NCI-H128 (cell line): ENCODE data around the gene UBN2.

ENCODE experiments used
- DNase-seq: peaks from one replicate; lab custom pipeline; 2025; ENCODE audit not compliant: unreplicated experiment; lab: John Stamatoyannopoulos, UW

UBN2 gene

DNA sequence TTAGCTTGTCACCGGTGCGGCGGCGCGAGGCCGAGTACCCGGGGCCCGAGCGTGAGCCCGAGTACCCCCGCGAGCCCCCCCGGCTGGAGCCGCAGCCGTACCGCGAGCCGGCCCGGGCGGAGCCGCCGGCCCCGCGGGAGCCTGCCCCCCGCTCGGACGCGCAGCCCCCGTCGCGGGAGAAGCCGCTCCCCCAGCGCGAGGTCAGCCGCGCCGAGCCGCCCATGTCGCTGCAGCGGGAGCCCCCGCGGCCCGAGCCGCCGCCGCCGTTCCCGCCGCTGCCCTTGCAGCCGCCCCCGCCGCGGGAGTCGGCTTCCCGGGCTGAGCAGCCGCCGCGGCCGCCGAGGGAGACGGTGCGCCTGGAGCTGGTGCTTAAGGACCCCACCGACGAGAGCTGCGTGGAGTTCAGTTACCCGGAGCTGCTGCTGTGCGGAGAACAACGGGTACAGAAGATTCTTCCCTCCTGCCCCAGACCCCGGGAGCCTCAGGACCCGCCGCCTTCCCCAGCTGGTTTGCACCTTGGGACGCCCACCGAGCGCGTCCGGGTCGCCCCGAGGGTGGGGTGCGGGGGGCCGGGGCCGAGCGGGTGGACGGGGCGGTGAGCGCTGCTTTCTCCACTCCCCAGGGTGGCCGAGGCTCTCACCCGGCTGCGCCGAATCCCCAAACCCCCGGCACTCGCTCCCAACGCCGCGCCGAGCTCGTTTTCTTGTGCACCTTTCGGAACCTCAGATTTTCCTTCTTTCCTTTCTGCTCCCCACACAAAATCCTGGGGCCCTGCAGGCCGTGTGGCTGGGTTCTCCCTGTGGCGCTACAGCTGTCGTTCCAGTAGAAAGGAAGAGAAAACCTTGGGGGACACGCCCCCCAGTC, 708 bp downstream of the UBN2 start:
- peak; percentile 30 for DNase-seq

DNA sequence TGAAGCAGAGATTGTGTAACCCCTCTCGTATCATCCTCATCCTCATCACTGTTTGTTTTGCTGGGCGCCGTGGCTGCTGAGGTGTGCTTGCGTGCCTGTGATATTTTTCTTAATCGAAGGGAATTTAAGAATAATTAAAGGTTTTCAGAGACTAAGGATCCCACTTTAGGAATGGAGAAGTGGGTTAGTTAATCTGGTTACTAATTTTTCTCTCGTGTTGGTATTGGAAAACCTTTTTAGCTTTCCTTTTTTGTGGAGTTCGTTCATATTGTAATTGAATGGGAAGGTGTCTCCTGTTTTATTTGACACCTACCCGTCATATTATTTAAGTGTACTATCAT, 1.3 kb downstream of the UBN2 start:
- no peak for DNase-seq

DNA sequence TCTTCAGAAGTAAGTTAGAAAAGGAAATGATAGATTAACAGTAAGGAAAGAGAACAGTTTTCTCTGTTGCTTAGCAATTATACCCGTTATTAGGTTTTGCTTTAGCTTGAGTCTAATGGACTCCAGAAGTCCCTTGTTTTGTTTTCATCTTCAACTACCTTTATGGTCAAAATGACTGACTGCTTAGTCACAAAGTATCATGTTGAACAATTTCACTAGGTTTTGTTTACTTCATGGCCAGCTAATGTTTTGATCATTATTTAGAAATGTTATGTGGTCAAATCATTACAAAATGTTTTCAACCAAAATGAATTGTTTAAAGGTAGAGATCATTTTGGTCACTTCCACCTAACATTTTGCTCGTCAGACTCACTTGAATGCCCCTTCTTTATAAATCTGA, 1.9 kb downstream of the UBN2 start:
- no peak for DNase-seq

DNA sequence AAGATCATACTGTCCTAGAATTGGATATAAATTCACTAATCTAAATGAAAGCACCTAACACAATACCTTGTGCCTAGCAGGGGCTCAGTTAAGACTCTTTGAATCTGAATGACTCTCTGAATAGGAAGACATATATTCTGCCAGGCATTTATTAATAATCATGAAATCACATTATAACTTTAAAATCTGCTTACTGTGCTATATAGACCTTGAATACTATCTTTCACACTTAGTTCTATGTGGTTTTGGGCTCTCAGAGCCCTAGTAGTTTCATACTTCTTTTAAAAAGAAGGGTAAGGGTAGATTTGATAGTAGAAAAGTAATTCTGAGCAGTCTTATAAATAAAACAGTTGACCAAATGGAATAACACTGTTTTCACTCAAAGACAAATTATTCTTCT, 10.2 kb downstream of the UBN2 start:
- no peak for DNase-seq

DNA sequence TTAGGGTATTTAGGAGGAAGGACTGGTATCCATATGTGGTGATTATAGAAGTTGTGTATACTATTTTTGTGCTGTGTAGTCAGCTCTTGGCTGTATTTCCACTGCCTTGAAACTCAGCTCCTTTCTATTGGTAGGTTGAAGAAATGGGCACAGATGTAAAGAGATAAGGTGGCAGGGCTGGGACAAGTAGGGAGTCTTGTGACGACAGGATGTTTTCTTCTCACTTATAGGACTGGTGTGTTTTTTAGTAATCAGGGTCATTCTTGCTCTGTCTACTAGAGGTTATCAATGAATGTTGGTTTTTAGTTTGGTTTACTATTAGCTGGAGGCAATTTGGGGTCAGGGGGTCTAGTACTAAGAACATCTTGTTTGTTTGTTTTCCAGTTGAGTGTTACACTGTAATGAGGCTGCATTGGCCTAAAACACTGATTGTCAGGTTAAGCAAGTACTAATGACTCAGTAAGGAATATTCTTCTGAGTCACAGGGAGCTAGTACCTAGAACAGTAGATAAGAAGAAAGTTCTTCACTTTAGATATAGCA, 11.8 kb downstream of the UBN2 start:
- DNase-seq = no peak

DNA sequence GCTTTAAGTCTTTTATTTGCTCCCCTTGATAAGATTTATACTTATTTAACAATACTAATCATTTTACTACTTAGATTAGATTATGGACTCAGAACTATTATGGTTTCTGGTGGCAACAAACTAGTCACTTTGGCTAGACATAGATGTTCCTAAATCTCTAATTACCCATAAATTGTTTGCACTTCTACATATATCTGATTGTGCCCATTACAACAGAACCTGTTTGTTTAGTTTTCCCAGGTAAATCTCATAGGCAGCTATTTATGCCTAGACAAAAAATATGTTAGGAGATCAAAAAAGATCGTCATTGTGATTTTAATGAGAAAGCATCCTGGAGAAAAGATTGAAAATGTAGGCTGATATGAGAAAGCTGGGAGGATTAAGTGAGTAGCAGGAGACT, 14.4 kb downstream of the UBN2 start:
- DNase-seq = no peak

DNA sequence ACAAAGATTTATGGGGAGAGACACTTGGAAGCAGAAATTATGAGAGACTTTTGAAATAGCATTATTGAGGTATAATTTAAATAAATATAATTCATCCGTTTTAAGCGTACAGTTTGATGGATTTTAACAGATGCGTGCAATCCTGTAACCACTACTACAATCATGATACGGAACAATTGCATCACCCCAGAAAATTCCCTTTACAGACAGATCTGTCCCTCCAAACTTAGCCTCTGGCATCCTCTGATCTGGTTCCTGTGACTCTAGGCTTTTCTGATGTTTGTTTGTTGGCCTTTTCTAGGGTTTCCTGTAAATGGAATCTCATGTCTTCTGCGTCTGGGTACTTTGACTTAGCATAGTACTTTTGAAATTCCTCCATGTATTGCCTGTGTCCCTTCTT, 15.5 kb downstream of the UBN2 start:
- no peak for DNase-seq

DNA sequence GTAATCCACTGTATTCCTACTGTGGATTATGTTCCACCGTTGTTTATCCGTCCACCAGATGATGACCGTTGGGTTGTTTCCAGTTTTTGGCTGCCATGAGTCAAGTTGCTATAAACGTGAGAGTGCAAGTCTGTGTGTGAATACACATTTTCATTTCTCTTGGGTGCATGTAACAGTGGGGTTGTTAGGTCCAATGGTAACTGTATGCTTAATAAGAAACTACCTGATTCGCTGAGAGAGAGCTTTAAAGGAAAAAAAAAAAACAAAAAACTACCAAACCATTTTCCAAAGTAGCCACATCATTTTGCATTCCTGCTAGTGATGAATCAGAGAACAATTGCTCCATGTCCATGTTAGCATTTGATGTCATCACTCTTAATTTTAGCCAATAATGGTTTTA, 15.9 kb downstream of the UBN2 start:
- DNase-seq = no peak

DNA sequence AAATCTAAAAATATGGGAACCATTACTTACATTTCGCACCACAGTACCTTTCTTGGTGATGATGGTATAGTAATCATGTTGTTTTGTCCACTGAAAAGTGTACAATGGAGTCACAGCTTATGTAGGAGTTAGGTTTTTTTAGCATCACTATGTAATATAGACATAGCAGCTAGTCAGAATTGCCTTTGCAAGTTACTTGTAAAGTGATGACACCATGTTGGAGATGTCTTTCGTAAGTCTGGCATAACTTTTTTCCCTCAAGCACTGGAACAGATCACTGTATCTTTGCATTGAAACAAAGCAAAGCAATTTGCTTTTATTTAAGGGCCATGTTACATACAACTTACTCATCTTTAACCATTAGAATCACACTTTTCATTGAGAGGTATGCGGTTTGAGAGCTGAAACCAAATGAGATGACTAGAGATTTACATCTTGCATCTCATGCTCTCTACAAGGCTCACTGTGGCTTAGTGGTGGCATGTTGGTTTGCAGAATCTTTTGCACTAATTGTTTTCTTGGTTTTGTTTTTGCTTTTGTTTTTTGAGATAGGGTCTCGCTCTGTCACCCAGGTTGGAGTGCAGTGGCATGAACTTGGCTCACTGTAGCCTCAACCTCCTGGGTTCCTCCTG, 18.3 kb downstream of the UBN2 start:
- DNase-seq = no peak

DNA sequence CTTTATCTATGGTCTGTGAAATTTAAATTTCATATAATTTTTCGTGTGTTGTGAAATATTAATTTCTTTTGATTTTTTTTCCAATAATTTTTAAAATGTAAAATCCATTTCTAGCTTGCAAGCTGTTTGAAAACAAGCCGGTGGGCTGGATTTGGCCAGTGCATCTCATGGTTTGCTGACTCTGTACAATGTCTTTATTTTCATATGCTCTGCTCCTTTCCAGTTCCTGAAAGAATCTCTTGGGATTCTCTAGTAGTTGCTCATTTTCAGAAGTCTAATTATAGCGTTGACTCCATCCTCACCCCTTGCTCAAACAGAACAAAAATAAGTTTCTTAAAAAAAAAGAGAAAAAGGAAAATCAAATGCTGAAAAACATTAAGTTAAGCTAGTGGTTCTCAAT, 21.4 kb downstream of the UBN2 start:
- no peak for DNase-seq

DNA sequence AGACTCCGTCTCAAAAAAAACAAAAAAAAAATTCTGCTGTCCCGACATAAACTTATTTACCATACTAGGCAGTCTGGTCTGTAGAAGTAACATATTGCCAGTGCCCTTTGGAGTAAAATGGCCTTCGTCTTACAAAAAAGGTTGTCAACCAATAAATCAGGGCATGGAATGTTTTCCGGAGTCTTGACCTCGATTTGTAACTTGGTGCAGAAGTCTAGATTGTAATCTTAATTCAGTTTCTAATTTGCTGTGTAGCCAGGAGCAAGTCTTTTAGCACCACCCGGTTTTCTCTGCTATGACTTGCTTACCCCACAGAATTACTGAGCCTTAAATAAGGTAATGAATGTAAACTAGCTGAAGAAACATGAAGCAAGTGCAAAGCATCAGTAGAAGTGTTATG, 23.2 kb downstream of the UBN2 start:
- no peak for DNase-seq

DNA sequence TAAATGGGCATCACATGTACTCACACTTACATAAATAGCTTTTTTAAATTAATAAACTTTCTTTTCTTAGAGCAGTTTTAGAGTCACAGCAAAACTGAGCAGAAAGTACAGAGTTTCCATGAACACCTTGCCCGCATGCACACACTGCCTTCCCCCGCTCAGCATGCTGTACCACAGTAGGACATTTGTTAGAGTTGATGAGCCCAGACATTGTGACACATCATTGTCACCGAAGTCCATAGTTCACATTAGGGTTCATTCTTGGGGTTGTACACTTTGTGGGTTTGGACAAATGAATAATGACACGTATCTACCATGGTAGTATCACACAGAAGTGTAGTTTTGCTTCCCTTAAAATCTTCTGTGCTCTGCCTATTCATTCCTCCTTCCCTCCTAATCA, 23.7 kb downstream of the UBN2 start:
- DNase-seq = no peak

DNA sequence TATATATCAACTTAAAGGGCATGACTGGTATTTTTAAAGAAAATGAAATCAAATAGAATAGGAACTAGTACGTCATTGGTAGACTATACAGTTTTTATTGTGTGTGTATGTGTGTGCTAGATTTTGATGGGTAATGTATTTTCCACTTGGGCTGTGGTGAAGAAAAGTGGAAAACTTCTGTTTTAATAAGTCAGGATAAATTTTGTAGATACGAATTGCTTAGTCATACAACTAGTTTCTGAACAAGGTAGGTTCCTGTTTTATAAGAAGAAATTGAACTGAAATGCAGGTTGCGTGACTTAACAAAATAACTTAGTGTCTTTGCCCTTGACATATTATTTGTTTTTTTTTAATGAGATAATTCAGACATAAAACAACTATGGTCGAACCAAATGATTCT, 24.3 kb downstream of the UBN2 start:
- DNase-seq = no peak

DNA sequence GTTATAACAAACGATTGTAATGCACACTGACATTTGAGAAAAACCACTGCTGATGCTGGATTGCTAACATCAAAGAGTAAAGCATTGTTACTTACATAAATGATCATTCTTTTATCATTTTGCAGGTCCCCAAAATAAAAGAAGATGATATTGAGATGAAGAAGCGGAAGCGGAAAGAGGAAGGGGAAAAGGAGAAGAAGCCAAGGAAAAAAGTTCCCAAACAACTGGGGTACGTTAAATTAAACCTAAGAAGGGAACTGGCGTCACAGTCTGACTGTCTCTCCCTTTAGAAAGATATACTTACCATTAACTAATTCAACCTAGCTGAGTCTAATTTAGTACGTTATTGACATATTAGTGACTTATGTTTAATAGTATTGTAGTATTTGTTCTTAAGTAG, 28.1 kb downstream of the UBN2 start:
- no peak for DNase-seq

DNA sequence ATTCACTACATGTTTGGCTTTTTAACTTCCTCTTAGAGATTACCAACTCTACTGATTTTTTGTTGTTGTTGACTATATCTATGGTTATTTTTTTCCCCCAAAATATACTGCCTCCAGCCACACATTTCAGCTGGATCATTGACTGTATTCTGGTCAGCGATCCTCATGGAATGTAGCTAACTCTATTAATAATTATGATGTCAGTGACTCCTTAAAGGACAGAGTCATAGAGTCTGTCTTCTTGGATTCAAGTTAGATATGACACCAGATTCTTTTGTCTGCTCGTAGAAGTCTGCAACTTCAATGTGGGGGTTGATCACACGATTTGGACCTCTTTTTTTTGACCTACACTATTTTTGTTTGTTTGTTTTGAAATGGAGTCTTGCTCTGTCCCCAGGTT, 33.2 kb downstream of the UBN2 start:
- no peak for DNase-seq

DNA sequence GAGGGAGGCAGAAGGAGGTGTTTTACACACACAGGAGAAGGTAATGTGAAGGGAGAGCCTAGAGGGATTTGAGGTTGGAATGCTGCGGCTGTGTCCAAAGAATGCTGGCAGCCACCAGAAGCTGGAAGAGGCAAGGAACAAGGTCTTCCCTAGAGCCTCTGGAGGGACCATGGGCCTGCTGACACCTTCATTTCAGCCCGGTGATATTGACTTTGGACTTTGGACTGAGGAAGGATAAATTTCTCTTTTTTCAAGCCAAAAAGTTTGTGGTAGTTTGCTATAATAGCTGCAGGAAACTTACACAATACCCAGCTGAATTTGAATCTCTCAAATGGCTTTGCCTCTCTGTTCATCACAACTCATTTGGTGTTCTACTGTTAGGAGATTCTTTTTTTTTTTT, 34.6 kb downstream of the UBN2 start:
- DNase-seq = no peak

DNA sequence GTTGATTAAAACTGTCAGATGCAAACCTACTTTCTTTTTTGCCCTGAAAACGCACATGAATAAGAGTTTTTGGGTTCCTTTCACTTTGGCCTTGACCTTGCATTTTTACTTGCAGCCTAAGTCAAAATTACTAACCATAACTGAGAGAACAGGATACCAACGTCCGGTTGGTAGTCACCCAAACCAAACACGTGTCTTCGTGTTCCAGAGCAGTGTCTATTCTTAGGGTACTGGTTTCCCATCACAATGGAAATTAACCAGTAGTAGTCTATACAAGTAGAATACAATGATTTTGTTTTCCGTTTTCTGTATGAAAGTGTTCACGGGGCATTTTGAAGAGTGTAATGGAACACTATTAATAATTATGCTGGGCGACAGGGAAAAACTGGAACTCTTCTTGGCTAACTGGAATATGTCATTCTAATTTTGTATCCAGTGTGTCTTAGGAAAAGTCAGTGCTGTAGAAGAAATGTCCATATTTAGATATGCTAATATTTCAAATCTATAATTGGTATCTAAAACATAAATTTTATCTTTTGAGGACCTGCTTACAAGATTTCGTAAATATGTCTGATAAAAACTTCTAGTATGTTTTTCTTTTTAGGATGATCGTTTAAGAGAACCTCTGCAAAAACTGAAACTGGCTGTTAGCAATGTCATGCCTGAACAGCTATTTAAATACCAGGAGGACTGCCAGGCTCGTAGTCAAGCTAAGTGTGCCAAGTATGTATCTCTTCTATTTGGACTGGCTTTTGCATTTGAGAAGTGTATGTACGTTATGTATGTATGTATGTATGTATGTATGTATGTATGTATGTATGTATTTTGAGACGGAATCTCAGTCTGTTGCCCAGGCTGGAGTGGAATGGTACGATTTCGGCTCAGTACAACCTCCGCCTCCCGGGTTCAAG, 40.9 kb downstream of the UBN2 start:
- DNase-seq = no peak

DNA sequence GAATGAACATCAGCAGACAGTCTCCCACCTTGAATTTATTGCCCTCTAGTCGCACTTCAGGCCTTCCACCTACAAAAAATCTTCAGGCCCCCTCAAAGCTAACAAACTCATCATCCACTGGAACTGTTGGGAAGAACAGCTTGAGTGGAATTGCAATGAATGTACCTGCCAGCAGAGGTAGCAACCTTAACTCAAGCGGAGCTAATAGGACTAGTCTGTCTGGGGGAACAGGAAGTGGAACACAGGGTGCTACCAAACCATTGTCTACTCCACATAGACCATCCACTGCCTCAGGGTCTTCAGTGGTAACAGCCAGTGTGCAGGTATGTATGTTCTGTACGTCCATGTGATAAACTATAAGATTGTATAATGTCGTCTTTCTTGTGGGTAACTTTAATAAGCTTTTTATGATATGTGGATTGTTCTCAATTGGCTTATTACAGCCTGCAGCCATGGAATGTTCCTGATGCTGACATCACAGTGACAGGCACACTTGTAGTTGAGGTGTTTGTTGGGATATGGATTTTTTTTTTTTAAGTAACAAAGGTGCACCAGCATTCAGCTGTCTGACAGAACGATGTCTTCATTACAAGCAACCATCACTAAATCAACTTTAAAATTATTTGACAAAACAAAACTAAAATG, 53.3 kb downstream of the UBN2 start:
- no peak for DNase-seq

DNA sequence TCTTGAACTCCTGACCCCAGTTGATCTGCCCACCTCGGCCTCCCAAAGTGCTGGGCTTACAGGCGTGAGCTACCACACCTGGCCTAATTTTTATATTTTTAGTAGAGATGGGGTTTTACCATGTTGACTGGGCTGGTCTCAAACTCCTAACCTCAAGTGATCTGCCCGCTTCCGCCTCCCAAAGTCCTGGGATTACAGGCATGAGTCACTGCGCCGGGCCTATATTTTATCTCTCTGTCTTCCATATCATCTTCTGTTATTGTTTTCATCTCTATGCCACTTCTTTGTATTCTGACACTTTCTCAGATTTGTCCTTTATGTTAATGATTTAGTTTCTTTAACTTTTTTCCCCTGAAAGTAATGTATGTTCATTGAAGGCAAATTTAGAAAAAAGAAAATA, 55.1 kb downstream of the UBN2 start:
- no peak for DNase-seq

DNA sequence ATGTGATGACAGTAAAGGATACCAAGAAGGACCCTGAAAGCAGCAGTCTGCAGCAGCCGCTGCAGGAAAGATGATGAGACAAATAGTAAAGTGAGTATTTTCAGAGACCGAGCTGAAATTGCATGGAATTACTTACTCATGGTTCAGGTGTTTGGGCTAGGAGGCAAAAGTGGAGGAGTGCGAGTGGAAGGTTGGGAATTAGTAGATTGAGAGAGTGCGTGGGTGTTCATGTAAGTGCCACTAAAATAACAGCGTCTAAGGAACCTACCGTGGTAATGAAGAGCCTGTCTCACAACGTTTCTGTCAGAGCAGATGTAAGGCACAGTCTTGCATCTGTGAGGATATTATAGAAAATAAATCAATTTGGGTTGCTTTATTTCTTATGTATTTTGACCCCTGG, 61.8 kb downstream of the UBN2 start:
- no peak for DNase-seq

DNA sequence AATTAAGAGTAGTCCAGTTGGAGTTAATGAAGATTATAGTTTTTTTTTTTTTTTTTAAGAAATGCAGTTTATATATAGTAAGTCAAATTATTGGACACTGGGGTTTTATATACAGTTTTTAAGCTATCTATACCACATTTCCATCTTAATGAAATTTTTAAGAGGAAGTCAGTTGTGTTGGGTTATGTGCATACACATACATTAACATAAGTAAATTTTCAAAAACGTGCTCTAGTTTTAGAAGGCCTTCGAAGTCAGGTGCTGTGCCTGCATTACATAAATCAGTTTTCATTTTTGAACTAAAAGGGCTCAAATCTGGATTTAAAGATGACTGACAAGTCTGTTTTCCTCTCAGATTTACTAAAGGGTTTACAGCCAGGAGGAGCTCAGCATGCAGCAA, 62.5 kb downstream of the UBN2 start:
- no peak for DNase-seq
